KMS-11 (cell line): ENCODE data around the gene TM9SF1.

Source experiments
- H2AFZ ChIP-seq: fragments of 200-600 bp; sonication (generic); 2 replicates; pipeline ENCODE4 v1.6.1; 2016; ENCODE audit warnings: antibody characterized with exemption, mixed run types, low read depth
- H3K27ac ChIP-seq: fragments of 200-600 bp; sonication (generic); 2 replicates; pipeline ENCODE4 v1.6.1; 2016; ENCODE audit warnings: mild to moderate bottlenecking, mixed run types
- H3K27me3 ChIP-seq: fragments of 200-600 bp; sonication (generic); 2 replicates; pipeline ENCODE4 v1.6.1; 2017; ENCODE audit warnings: mild to moderate bottlenecking, low read depth, mixed run types, moderate library complexity; ENCODE audit not compliant: insufficient read depth
- H3K36me3 ChIP-seq: fragments of 200-600 bp; sonication (generic); 2 replicates; pipeline ENCODE4 v1.6.1; 2017; ENCODE audit warnings: mild to moderate bottlenecking, mixed run types; ENCODE audit not compliant: insufficient read depth
- H3K4me1 ChIP-seq: fragments of 200-600 bp; sonication (generic); 2 replicates; pipeline ENCODE4 v1.6.1; 2016; ENCODE audit warnings: mild to moderate bottlenecking, low read depth, mixed run types; ENCODE audit not compliant: poor library complexity, severe bottlenecking
- H3K4me2 ChIP-seq: fragments of 200-600 bp; sonication (generic); 2 replicates; pipeline ENCODE4 v1.7.0; 2016; ENCODE audit warnings: mild to moderate bottlenecking, mixed run types
- H3K4me3 ChIP-seq: fragments of 200-600 bp; sonication (generic); IDR thresholded peaks from 2 replicates; pipeline ENCODE4 v1.6.1; 2017; ENCODE audit warnings: low read depth, low read length, mixed read lengths; ENCODE audit not compliant: insufficient read depth
- H3K79me2 ChIP-seq: fragments of 200-600 bp; sonication (generic); 2 replicates; pipeline ENCODE4 v1.6.1; 2016; ENCODE audit warnings: low read depth, mixed run types; ENCODE audit not compliant: insufficient read depth
- H3K9ac ChIP-seq: fragments of 200-600 bp; sonication (generic); 2 replicates; pipeline ENCODE4 v1.6.1; 2016; ENCODE audit warnings: mild to moderate bottlenecking, mixed run types
- H4K20me1 ChIP-seq: fragments of 200-600 bp; sonication (generic); 2 replicates; pipeline ENCODE4 v1.6.1; 2016; ENCODE audit warnings: mild to moderate bottlenecking, mixed run types; ENCODE audit not compliant: insufficient read depth
- CTCF ChIP-seq: fragments of 200-600 bp; sonication (generic); conservative IDR thresholded peaks from 2 replicates; pipeline ENCODE4 v1.6.1; 2017; ENCODE audit warnings: low read depth, mild to moderate bottlenecking, antibody characterized with exemption, low read length, moderate library complexity, mixed read lengths

The TM9SF1 gene

DNA sequence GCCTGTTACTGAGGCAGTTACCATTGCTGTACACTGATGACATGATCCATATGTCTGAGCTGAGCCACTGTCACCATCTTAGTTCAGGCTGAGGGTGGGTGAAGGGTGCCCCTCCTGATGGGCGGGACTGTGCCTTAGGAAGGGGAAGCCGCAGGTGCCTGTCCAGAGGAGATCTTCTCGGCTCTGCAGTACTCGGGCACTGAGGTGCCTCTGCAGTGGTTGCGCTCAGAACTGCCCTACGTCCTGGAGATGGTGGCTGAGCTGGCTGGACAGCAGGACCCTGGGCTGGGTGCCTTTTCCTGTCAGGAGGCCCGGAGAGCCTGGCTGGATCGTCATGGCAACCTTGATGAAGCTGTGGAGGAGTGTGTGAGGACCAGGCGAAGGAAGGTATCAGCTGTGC is 44.2 kb downstream of the TM9SF1 start:
- no peaks in the 10 kb centered on the region for H3K27me3 ChIP-seq
- no peaks in the 10 kb centered on the region for H4K20me1 ChIP-seq
- no peaks in the 10 kb centered on the region for H3K36me3 ChIP-seq

GRCh38 chr14:24150567-24150966 is 44.7 kb downstream of the TM9SF1 start:
- H3K27ac ChIP-seq: no peak overlapping the region
- no peaks in the 10 kb centered on the region for H4K20me1 ChIP-seq
- no peak overlapping the region for H3K9ac ChIP-seq
- TF ChIP-seq CTCF: no peak
- H2AFZ ChIP-seq: no peak overlapping the region
- H3K27me3 ChIP-seq: no peaks in the 10 kb centered on the region
- no peak overlapping the region for H3K4me3 ChIP-seq
- peaks cover 11% of the 10 kb centered on the region; the same call in 1 of the 2 replicates for H3K79me2 ChIP-seq
- peaks cover 2% of the 10 kb centered on the region for H3K4me1 ChIP-seq
- H3K4me2 ChIP-seq: no peak overlapping the region
- no peaks in the 10 kb centered on the region for H3K36me3 ChIP-seq

More for the DNA sequence above, 44.2 kb downstream of the TM9SF1 start:
- TF ChIP-seq CTCF: no peak
- no peak overlapping the region for H3K4me2 ChIP-seq
- no peak overlapping the region for H2AFZ ChIP-seq
- H3K4me3 ChIP-seq: no peak overlapping the region
- no peak overlapping the region for H3K9ac ChIP-seq
- H3K27ac ChIP-seq: no peak overlapping the region
- no peaks in the 10 kb centered on the region for H3K4me1 ChIP-seq
- peaks cover 7% of the 10 kb centered on the region; the same call in 1 of the 2 replicates for H3K79me2 ChIP-seq

DNA sequence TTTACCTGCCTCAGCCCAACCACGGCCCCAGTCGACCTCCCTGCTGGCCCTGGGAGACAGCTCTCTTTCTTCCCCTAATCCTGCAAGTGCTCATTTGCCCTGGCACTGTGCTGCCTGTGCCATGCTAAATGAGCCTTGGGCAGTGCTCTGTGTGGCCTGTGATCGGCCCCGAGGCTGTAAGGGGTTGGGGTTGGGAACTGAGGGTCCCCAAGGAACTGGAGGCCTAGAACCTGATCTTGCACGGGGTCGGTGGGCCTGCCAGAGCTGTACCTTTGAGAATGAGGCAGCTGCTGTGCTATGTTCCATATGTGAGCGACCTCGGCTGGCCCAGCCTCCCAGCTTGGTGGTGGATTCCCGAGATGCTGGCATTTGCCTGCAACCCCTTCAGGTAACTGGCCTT is 45.2 kb downstream of the TM9SF1 start:
- Histone ChIP-seq H4K20me1 (no peaks in the 10 kb centered on the region), H3K4me2 (no peak overlapping the region), H3K9ac (no peak overlapping the region), H3K36me3 (no peaks in the 10 kb centered on the region), H3K4me3 (no peak overlapping the region), H3K27ac (no peak overlapping the region), H3K4me1 (peaks cover 6% of the 10 kb centered on the region), H2AFZ (no peak overlapping the region), H3K79me2 (peaks cover 14% of the 10 kb centered on the region; the same call in 1 of the 2 replicates), H3K27me3 (no peaks in the 10 kb centered on the region)
- no peak for TF ChIP-seq CTCF

GRCh38 chr14:24149302-24149969 is 45.8 kb downstream of the TM9SF1 start:
- Histone ChIP-seq H3K9ac (no peak overlapping the region), H3K4me2 (no peak overlapping the region), H3K36me3 (no peaks in the 10 kb centered on the region)

More at GRCh38 chr14:24149302-24149969, 45.8 kb downstream of the TM9SF1 start:
- Histone ChIP-seq H3K4me3 (no peak overlapping the region), H3K27me3 (no peaks in the 10 kb centered on the region), H2AFZ (no peak overlapping the region), H3K4me1 (peaks cover 6% of the 10 kb centered on the region), H3K79me2 (peaks cover 19% of the 10 kb centered on the region; the same call in 1 of the 2 replicates), H3K27ac (no peak overlapping the region), H4K20me1 (no peaks in the 10 kb centered on the region)
- TF ChIP-seq CTCF: no peak
